ENCODE data around the gene AREL1.

AREL1 gene

DNA sequence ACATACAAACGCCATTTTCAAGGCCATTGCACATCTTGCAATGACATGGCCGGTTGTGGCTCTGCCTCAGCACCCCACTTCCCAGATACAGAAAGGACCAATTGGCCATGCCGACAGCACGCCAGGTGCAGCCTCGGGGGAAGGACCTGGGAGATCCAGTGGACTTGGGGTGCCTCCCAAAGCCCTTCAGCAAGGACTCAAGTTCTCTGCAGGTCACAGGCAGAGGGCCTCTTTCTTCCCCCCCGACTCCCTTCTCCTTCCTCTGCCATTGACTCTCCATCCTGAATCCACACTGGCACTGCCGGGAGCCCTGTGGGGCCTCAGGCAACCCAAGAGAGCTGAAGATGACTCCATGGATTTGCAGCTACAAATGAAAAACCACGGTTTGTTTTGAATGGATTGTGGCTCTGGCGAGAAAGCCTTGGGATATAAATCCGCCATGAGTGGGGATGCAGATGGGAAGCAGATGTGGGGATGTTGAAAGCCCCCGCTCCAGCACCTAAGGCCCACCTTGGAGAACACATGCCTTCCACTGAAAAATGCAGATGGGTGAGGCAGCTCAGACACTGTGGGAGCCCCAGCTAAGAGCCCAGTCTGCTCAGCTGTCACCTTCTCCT lies 65.7 kb downstream of the AREL1 start:
- H3K4me3 ChIP-seq (ENCODE audit: control insufficient read depth, low read depth, low read length): no peak overlapping the region
- TF ChIP-seq, protein P1, sequence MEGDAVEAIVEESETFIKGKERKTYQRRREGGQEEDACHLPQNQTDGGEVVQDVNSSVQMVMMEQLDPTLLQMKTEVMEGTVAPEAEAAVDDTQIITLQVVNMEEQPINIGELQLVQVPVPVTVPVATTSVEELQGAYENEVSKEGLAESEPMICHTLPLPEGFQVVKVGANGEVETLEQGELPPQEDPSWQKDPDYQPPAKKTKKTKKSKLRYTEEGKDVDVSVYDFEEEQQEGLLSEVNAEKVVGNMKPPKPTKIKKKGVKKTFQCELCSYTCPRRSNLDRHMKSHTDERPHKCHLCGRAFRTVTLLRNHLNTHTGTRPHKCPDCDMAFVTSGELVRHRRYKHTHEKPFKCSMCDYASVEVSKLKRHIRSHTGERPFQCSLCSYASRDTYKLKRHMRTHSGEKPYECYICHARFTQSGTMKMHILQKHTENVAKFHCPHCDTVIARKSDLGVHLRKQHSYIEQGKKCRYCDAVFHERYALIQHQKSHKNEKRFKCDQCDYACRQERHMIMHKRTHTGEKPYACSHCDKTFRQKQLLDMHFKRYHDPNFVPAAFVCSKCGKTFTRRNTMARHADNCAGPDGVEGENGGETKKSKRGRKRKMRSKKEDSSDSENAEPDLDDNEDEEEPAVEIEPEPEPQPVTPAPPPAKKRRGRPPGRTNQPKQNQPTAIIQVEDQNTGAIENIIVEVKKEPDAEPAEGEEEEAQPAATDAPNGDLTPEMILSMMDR (conservative IDR thresholded peaks at IDR 0.05; ENCODE audit: control insufficient read depth, insufficient read depth, low read depth, low read length): no peak
- no peak for DNase-seq (ENCODE audit: low read depth)

DNA sequence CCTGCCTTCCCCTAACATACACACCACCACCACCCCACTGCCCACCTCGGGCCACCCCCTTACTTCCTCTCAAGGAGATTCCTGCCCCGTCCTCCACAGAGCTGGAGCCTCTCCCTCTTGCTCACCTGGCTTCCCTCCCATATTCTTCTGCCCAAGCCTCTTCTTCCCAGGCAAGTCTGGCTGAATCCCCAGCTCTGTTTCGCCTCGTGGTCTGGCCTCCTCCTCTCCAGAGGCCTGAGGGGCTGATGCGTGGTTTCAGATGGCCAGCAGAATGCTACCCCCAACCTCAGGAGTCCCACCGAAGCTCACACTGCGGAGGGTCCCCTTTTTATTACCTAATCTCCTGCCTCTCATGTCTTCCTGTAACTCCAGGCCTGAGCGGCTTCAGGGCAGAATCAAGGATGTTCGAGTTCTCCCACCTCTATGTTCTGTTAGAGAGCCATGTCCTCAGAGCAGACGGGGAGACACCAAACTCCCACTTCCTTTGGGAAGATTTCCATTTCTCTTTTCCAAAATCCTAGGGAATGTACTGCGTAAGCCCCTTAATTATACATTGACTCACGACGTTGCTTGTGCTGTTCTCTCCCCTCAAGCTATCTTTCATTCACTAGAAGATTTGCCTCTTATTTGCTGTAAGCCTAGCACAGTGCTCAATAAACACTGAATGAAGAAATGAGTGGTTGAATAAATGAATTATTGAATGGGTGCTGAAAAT lies 67.0 kb downstream of the AREL1 start:
- H3K4me3 ChIP-seq (ENCODE audit: control insufficient read depth, low read depth, low read length): no peak overlapping the region
- TF ChIP-seq, protein P1 (conservative IDR thresholded peaks at IDR 0.05; ENCODE audit: control insufficient read depth, insufficient read depth, low read depth, low read length): no peak
- no peak for DNase-seq (ENCODE audit: low read depth)

DNA sequence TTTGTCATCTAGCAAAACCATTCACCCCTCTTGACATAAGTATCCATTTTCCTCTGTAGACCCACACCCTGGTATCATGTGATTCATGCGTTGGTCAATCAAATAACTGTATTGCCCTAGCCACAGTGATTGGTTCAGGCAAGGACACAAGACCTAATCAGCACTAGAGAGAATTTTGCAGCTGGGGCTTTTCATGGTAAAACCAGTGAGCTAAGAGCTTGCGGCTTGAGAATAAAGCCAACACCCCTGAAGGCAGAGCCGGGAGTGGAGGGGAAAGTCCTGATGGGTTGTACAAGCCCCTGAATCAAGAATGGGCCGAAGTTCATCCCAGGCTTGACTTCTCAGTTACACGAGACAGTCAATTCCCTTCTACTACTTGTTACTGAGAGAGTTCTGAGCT lies 67.6 kb downstream of the AREL1 start:
- TF ChIP-seq, protein P1 (conservative IDR thresholded peaks at IDR 0.05; ENCODE audit: control insufficient read depth, insufficient read depth, low read depth, low read length): no peak
- H3K4me3 ChIP-seq (ENCODE audit: control insufficient read depth, low read depth, low read length): no peak overlapping the region
- no peak for DNase-seq (ENCODE audit: low read depth)

DNA sequence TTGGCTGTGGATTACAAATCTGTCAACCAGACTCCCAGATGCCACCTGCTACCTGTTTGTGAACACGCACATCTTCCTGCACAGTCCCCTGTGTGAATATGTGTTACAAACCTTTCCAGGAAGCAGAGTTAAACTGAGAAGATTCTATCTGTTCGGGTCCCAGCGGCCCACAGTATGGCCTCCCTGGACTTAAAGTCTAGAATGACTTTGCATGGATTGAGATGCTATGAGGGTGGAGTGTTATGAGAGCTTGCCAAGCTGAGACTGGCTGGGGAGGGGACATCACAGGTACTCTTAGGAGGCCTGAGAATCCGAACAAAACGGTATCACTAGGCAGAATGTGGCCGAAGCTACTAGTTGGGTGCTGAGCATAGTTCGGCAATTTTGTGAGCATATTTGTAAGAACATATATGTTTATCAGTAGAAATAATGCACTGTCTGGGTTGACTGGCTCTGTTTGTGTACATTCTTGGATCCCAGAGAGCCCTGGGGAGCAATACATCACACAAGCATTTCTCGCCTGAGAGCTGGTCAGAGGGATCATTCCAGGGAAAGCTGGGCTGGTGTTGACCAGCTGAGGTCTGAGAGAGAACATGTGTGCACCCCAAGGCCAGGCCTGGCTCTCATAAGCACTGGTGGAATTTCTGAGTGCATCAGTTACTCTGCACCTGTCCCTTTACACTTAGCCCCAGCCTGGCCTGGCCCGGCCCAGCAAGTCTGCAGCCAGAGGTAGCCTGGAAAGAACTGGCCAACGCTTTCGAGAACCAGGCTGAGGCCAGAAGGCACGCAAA lies 71.1 kb downstream of the AREL1 start:
- TF ChIP-seq, protein P1 (conservative IDR thresholded peaks at IDR 0.05; ENCODE audit: control insufficient read depth, insufficient read depth, low read depth, low read length): no peak
- H3K4me3 ChIP-seq (ENCODE audit: control insufficient read depth, low read depth, low read length): no peak overlapping the region
- DNase-seq (ENCODE audit: low read depth): peak; percentile 74

DNA sequence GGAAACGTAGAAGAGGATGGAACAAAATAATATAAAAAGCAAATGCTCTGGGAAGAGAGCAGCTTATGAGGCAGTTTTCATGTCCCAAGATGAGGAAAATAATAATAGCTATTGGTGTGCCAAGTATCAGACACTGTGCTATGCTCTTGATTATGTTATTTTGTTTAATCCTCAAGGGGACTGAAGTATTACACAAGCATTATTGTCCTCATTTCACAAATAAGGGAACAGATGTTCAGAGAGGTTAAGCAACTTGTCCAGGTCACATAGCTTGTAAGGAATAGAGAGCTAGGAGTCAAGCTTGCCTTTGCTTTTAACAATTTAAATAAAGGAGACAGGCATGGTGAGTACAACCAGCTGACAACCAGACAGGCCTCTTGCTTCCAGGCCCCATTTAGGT lies 73.9 kb downstream of the AREL1 start:
- DNase-seq (ENCODE audit: low read depth): peak; percentile 77
- TF ChIP-seq, protein P1 (conservative IDR thresholded peaks at IDR 0.05; ENCODE audit: control insufficient read depth, insufficient read depth, low read depth, low read length): no peak
- H3K4me3 ChIP-seq (ENCODE audit: control insufficient read depth, low read depth, low read length): no peak overlapping the region

DNA sequence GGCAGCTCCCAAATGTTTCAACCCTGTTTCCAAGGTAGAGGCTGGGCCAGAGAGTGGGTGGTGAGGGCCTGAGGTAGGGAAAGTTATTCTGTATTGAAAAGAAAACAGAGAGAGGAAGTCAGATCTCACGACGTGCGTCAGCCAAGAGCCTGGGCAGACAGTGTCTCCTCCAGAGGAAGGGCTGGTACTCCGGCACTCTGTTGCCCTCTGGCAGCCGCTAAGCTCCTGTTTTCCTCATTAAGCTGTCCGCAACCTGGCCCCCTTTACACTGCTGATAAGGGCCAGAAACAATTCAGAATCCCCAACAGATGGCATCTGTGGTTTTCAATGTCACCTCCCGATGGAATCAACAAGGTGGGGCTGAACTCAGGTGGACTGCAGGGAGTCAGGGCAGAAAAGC lies 74.8 kb downstream of the AREL1 start:
- DNase-seq (ENCODE audit: low read depth): no peak
- TF ChIP-seq, protein P1 (conservative IDR thresholded peaks at IDR 0.05; ENCODE audit: control insufficient read depth, insufficient read depth, low read depth, low read length): no peak

More for the DNA sequence above, 74.8 kb downstream of the AREL1 start:
- H3K4me3 ChIP-seq (ENCODE audit: control insufficient read depth, low read depth, low read length): no peak overlapping the region

All from fibroblast of mammary gland (primary cell).